Activated naive CD8-positive, alpha-beta T cell treated with anti-CD3 and anti-CD28 coated beads, Interleukin-2, amount 10 ng/mL, durations not matched to agents 7 days and 5 days (primary cell): ENCODE results near the gene THRB. TPM values are rescaled to one million over a fixed set of nuclear protein-coding genes. Genes with fewer than 3 reads are reported as not detected.
"Not testable (repeated sequence)": the region's sequence is repeated elsewhere in the genome, so short reads cannot be mapped to it uniquely, and the experiment has no call there.

Experiments
- ATAC-seq: fragments of 150-1000 bp; cut with Tn5 transposase; one replicate; pipeline ENCODE4 v1.10.0; 2021; ENCODE audit warnings: low read depth, moderate library complexity
- POLR2A ChIA-PET: fragments of 350-600 bp; sonication (Branson Sonifier 250); formaldehyde crosslinking; loops from one replicate; lab custom pipeline; 2021; ENCODE audit warnings: antibody characterized with exemption; lab: Charles Lee
- DNase-seq: peaks from one replicate; pipeline ENCODE4 v3.0.0; 2021
- H3K27ac Mint-ChIP-seq: one replicate; pipeline ENCODE4 v1.8.0; 2022; ENCODE audit warnings: mild to moderate bottlenecking, mixed read lengths
- H3K27me3 Mint-ChIP-seq: one replicate; pipeline ENCODE4 v1.8.0; 2022; ENCODE audit warnings: mild to moderate bottlenecking, moderate library complexity, mixed read lengths
- H3K36me3 Mint-ChIP-seq: one replicate; pipeline ENCODE4 v1.8.0; 2021; ENCODE audit warnings: mild to moderate bottlenecking, mixed read lengths
- H3K4me1 Mint-ChIP-seq: one replicate; pipeline ENCODE4 v1.8.0; 2021; ENCODE audit warnings: mixed read lengths
- H3K4me3 Mint-ChIP-seq: one replicate; pipeline ENCODE4 v1.8.0; 2022; ENCODE audit warnings: mild to moderate bottlenecking, moderate library complexity, mixed read lengths
- H3K9me3 Mint-ChIP-seq: one replicate; pipeline ENCODE4 v1.8.0; 2021; ENCODE audit warnings: mixed read lengths
- total RNA-seq, 2 experiments: library from RNA; stranded (reverse); gene quantifications; one replicate each; pipeline ENCODE4 v1.2.3, GENCODE V29; 2021

THRB gene
- total RNA-seq, 2 experiments from 2014 or later = not detected

GRCh38 chr3:24100696-24101402 is 393.8 kb downstream of the THRB start:
- DNase-seq (no peak), ATAC-seq (no peak)
- Mint-ChIP-seq H3K27me3 (peaks cover 2% of the 10 kb centered on the region), H3K4me3 (no peak overlapping the region), H3K9me3 (no peaks in the 10 kb centered on the region), H3K36me3 (no peaks in the 10 kb centered on the region), H3K27ac (no peak overlapping the region), H3K4me1 (no peaks in the 10 kb centered on the region)
- POLR2A ChIA-PET = no interaction called here

- POLR2A ChIA-PET = no interaction called here
- DNase-seq = no peak
- no peak for ATAC-seq
- H3K4me3 Mint-ChIP-seq = no peak overlapping the region
- no peaks in the 10 kb centered on the region for H3K27me3 Mint-ChIP-seq
- H3K36me3 Mint-ChIP-seq = no peaks in the 10 kb centered on the region
- no peak overlapping the region for H3K27ac Mint-ChIP-seq
- no peaks in the 10 kb centered on the region for H3K9me3 Mint-ChIP-seq
- no peaks in the 10 kb centered on the region for H3K4me1 Mint-ChIP-seq
Measured at GRCh38 chr3:24096695-24097290, 397.9 kb downstream of the THRB start.

GRCh38 chr3:24096271-24096670 is 398.4 kb downstream of the THRB start:
- Mint-ChIP-seq H3K27me3 (no peaks in the 10 kb centered on the region), H3K4me3 (no peak overlapping the region), H3K4me1 (no peaks in the 10 kb centered on the region), H3K27ac (no peak overlapping the region), H3K9me3 (no peaks in the 10 kb centered on the region), H3K36me3 (no peaks in the 10 kb centered on the region)
- DNase-seq (no peak), ATAC-seq (no peak)
- POLR2A ChIA-PET = no interaction called here

DNA sequence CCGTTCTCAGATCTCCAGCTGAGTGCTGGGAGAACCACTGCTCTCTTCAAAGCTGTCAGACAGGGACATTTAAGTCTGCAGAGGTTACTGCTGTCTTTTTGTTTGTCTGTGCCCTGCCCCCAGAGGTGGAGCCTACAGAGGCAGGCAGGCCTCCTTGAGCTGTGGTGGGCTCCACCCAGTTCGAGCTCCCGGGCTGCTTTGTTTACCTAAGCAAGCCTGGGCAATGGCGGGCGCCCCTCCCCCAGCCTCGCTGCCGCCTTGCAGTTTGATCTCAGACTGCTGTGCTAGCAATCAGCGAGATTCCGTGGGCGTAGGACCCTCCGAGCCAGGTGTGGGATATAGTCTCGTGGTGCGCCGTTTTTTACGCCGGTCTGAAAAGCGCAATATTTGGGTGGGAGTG is 399.8 kb downstream of the THRB start:
- H3K36me3 Mint-ChIP-seq, H3K4me1 Mint-ChIP-seq, H3K27me3 Mint-ChIP-seq, H3K9me3 Mint-ChIP-seq, H3K27ac Mint-ChIP-seq, DNase-seq, POLR2A ChIA-PET, H3K4me3 Mint-ChIP-seq, ATAC-seq: not testable (repeated sequence)

GRCh38 chr3:24088782-24089181 is 405.9 kb downstream of the THRB start:
- Mint-ChIP-seq H3K27me3 (peaks cover 2% of the 10 kb centered on the region), H3K27ac (no peak overlapping the region), H3K36me3 (no peaks in the 10 kb centered on the region), H3K4me1 (no peaks in the 10 kb centered on the region), H3K9me3 (no peaks in the 10 kb centered on the region), H3K4me3 (no peak overlapping the region)
- DNase-seq (no peak), ATAC-seq (no peak)
- POLR2A ChIA-PET = no interaction called here

DNA sequence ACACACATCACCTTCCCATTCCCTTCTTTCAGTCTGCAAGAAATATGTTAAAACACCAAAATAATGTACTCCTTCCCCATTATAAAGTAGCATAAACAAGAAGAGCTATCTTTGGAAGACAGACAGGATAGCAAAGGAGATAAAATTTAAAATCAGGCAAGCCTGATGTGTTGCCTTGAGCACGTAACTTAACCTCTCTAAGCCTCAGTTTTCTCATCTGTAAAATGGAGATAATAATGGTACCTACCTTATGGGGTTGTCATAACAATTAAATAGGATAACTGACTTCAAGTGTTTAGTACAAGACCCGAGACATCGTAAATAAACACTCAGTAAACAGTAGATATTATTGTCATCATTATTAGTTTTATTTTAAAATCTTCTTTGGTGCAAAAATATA is 407.2 kb downstream of the THRB start:
- Mint-ChIP-seq H3K27me3 (peaks cover 2% of the 10 kb centered on the region), H3K4me3 (no peak overlapping the region)

GRCh38 chr3:24086617-24087404 is 407.8 kb downstream of the THRB start:
- POLR2A ChIA-PET = interaction anchor here (0.5 kb wide), 1 partner anchor 11 kb away, joined by 4 read pairs; no protein-coding TSS in a partner anchor
- H3K4me1 Mint-ChIP-seq = no peaks in the 10 kb centered on the region
- no peak for DNase-seq
- H3K27me3 Mint-ChIP-seq = peaks cover 2% of the 10 kb centered on the region
- no peak overlapping the region for H3K4me3 Mint-ChIP-seq
- ATAC-seq = no peak
- peaks cover 4% of the 10 kb centered on the region for H3K9me3 Mint-ChIP-seq
- no peak overlapping the region for H3K27ac Mint-ChIP-seq
- H3K36me3 Mint-ChIP-seq = no peaks in the 10 kb centered on the region

More for the DNA sequence above, 407.2 kb downstream of the THRB start:
- no peaks in the 10 kb centered on the region for H3K36me3 Mint-ChIP-seq
- DNase-seq = no peak
- POLR2A ChIA-PET = interaction anchor here (0.5 kb wide), 1 partner anchor 12 kb away, joined by 4 read pairs; no protein-coding TSS in a partner anchor
- H3K27ac Mint-ChIP-seq = no peak overlapping the region
- no peak for ATAC-seq
- no peaks in the 10 kb centered on the region for H3K4me1 Mint-ChIP-seq
- peaks cover 1% of the 10 kb centered on the region for H3K9me3 Mint-ChIP-seq

GRCh38 chr3:24086206-24086605 is 408.4 kb downstream of the THRB start:
- no peak overlapping the region for H3K27ac Mint-ChIP-seq
- H3K4me3 Mint-ChIP-seq = no peak overlapping the region
- ATAC-seq (no peak), DNase-seq (no peak)
- no peaks in the 10 kb centered on the region for H3K36me3 Mint-ChIP-seq
- H3K9me3 Mint-ChIP-seq = peaks cover 4% of the 10 kb centered on the region
- peaks cover 2% of the 10 kb centered on the region for H3K27me3 Mint-ChIP-seq
- no peaks in the 10 kb centered on the region for H3K4me1 Mint-ChIP-seq
- POLR2A ChIA-PET = no interaction called here

DNA sequence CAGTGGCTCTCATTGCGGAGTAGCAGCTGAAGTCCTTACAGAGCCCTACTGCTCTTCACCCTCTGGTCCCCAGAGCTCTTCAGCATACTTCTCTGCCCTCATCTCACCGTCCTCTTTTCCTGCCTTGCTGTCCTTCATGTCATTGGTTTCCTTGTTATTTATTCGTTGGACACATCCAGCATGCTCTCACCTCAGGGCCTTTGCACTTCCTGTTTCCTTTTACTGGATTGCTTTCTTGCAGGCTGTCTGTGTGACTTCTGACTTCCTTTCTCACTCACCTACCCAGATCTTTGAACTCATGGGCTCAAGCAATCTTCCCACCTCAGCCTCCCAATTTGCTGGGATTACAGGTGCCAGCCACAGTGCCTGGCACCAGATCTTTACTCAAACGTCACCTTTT is 422.5 kb downstream of the THRB start:
- no peak for ATAC-seq
- POLR2A ChIA-PET = no interaction called here
- DNase-seq = no peak
- Mint-ChIP-seq H3K4me1 (peaks cover 4% of the 10 kb centered on the region), H3K27ac (no peak overlapping the region), H3K36me3 (no peaks in the 10 kb centered on the region), H3K9me3 (peaks cover 2% of the 10 kb centered on the region), H3K27me3 (peaks cover 4% of the 10 kb centered on the region), H3K4me3 (no peak overlapping the region)

DNA sequence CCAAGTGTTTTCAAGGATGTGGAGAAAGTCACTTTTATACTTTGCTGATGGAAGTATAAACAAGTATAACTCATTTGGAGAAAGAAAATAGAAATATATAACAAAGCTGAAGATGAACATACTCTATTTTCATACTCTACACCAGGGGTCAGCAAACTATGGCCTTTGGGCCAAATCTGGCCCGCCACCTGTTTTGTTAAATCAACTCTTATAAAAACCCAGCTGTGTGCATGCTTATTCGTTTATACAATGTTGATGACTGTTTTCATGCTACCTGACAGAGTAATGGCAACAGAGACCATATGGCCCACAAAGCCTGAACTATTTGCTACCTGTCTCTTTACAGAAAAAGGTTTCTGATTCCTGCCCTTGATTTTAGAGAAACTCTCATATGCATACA is 425.6 kb downstream of the THRB start:
- no peak for ATAC-seq
- no peak for DNase-seq
- Mint-ChIP-seq H3K4me1 (peaks cover 1% of the 10 kb centered on the region), H3K9me3 (no peaks in the 10 kb centered on the region), H3K27ac (no peak overlapping the region), H3K27me3 (peaks cover 4% of the 10 kb centered on the region), H3K36me3 (no peaks in the 10 kb centered on the region), H3K4me3 (no peak overlapping the region)
- POLR2A ChIA-PET = no interaction called here

- ATAC-seq = no peak
- H3K27ac Mint-ChIP-seq = no peak overlapping the region
Measured at GRCh38 chr3:24067483-24067882, 427.2 kb downstream of the THRB start.

More at GRCh38 chr3:24067483-24067882, 427.2 kb downstream of the THRB start:
- no peaks in the 10 kb centered on the region for H3K9me3 Mint-ChIP-seq
- POLR2A ChIA-PET = no interaction called here
- no peaks in the 10 kb centered on the region for H3K36me3 Mint-ChIP-seq
- H3K27me3 Mint-ChIP-seq = peaks cover 4% of the 10 kb centered on the region
- peaks cover 1% of the 10 kb centered on the region for H3K4me1 Mint-ChIP-seq
- DNase-seq = no peak
- H3K4me3 Mint-ChIP-seq = no peak overlapping the region
